Stimulated activated CD4-positive, alpha-beta T cell treated with anti-CD3 and anti-CD28 coated beads, Interleukin-15, amount 100 ng/mL, for 48 hours (primary cell): ENCODE results near the gene LNPEP.
"Not testable (repeated sequence)": the region's sequence is repeated elsewhere in the genome, so short reads cannot be mapped to it uniquely, and the experiment has no call there.

Source experiments
- DNase-seq, 2 donors: peaks; one replicate each; pipeline ENCODE4 v3.0.0-alpha.2; 2020; ENCODE audit warnings: low read depth in 2 of 2

LNPEP gene

DNA sequence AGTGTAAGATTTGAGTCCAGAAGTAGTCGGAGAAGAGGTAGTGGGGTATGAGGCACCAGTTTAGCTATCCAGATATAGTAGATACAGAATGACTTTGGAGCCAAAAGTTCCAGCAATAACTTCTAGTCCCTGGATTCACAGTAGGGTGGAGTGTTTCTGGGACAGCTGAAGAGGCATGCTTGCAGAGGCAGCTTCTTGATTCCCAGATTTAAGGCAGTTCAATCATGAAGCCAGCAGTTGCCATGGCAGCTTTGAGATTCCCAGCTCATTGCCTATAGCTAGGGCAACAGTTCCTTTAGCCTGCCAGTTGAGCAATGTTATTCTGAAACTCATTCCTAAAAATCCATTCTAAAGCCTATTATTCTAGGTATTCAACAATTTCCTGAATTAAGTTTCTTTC is 127.4 kb downstream of the LNPEP start:
- DNase-seq: no peak

DNA sequence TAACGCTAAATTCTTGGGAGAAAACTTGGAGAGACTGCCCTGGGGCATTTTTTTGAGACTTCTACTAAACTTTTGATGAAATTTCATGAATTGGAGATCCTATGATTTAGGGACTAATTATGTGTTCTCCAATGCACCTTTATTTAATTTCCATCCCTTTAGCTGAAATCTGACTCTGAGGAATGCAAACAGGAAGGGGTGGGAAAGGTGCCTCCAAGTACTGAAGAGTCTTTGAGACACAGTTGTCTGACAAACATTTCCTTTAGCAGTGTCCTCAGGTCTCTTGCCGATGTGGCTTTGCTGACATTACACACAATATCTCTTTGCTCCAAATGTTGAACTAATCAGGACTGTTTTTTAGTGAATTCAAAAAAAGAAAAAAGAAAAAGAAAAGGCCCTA is 129.6 kb downstream of the LNPEP start:
- no peak for DNase-seq

DNA sequence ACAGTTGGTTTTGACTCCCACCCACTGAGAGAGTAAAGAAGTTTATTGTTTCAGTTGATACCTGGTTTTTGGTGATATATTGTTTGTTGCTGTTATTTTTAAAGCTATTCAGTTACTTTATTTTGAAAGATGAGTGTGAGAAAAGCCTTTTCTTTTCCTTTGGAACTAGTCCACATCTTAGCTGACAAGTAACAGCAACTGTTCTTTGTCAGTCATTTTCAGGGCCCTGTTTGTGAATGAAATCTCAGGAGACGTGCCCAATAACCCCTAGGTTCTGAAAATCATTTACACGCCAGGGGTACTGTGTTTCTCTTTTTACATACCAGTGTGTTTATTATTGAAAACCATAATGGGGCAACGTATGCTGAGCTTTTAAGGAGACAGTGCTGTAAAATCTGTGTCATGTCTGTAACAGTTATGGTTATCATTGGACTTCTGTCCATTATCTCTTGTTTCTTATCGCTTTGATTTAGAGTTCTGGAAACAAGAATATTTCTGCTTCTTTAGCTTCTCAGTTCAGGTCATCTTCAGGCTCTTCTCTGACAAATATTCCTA is 131.5 kb downstream of the LNPEP start:
- no peak for DNase-seq

DNA sequence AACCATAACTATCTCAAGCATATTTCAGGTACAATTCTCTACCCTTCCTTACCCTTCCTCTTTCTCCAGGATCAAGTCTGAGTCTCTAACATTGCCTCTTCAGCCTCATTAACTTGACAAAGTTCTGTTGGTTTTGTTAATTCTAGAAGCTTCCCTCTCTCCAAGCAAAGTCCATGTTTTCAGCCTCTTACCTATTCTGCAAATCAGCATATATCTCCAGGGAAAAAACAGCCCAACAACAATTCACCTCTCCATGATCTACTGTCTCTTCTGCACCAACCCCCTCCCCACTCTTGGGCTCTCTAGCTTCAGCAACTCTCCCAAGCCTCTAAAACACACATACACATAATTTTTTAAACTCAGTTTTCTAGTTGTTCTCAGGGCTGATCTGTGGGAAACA is 134.4 kb downstream of the LNPEP start:
- DNase-seq: no peak

DNA sequence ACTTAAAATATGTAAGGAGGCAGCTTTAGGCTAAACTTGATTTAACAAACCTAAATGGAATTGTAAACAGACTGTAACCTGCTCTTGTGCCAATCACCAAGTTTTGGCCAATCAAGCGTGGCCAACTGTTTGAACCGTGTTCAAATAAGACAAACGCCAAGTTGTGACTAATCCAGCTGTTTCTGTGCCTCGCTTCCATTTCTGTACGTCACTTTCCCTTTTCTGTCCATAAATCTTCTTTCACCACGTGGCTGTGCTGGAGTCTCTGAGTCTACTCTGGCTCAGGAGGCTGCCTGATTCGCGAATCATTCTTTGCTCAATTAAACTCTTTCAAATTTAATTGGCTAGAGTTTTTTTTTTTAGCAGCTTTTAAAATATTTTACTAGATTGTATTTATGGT is 135.2 kb downstream of the LNPEP start:
- no peak for DNase-seq

DNA sequence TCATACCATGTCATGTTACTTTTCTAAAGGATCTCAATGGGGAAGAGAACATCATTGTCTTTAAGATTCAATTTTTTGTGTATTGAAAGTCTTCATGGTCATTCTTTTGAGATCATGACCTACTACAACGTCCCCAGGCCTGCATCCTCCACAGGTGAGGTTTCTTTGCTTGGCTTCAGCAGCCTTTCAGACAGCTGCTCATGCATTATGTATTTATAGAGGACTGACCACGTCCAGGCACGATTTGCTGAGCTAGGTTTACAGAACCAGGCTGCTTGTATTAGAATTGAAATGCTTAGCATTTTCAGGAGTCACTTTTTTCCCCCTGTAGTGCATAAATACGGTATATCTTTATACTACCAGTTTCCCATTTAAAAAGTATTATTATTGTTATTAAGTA is 136.1 kb downstream of the LNPEP start:
- no peak for DNase-seq

DNA sequence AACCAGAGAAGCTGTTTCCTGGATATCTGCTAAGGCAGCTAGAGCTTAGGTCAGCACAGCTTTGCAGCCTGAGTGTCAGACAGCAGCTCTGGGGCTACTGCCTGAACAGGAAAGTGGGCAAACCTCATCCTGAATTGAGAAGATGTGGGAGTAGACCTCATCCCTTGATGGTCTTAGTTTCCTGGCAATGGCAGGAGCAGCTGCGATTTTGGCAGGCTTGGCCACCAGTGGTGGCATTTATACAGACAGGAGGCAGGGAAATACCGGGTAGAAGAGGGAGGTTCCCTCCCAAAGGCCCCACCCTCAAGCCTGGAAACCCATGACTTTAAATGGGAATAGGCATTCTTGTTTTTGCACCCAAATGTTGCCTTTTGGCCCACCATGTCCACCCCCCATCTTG is 136.8 kb downstream of the LNPEP start:
- DNase-seq: no peak

DNA sequence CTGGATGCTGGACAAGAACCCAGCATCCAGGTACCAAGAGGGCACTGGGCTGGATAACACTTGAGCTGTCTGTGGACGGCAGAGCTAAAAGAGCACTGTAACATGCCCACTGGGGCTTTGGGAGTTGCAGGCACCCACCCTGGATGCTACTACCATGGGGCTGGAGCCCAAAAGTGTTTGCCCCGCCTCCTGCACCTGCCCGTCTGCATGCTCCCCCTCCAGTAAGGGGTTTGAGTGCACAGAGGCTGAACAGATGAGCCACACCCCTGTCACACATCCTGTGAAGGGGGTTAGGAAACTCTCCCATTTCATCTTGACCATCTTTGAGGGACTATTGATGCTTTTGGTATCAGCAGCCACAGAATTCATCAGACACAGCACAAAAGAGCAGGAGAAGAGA is 137.5 kb downstream of the LNPEP start:
- no peak for DNase-seq

DNA sequence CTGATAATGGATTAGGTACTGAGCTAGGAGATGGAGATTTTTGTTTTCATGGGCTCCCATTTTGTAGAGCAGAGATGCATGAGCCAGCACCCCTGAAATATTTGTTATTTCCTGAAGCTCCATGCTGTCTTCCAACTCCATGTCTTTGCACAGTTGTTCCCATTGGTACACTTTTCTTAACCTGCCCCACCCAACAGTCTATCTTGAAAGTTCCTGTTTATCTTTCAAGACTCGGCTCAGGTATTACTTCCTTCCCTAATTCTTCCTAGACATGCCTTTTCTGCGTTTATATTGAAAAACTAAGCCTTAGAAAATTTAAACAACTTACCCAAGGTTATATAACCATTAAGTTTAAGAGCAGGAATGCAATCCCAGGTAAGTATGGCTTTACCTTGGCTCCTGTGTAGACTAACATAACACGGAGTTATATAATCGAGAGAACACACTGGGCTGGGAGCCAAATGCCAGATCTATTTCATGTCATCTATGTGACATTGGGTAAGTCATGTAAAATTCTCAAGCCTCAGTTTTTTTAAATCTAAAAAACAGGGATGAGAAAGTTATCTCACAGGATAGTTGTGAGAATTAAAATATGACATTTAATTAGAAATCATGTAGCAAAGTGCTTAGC is 139.1 kb downstream of the LNPEP start:
- DNase-seq: no peak

DNA sequence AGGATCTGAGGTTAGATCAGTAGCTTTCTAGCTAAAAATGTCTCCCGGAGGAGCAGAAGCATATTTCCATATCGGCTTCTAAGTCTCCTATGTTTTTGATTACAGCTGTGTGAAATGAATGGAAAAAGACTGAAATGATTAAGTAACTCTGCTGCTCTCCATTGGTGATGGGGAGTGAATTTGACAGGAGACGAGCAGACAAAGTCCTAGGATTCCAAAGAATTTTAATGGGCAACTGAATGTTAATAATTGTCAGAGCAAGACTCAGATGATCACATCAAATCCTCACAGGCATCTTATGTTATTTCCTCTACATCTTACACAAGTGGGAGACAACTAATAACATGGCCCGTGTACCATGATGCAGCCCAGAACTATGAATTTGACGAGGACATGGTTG is 139.8 kb downstream of the LNPEP start:
- DNase-seq: no peak

DNA sequence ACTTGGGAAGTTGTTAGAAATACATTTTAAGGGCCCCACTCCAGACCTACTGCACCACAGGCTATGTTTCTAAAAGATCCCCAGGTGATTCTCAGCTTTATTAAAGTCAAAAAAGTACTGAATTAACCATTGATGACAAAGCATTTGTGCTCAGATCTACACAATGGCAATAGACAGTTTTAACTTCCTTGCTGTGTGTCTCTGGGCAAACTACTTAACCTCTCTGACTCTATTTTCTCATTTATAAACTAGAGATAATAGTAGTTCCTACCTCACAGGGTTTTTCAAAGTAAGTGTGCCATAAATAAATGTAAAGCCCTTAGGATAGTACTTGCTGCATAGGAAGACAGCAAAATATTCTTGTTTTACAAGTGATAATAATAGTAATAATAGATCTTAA is 140.2 kb downstream of the LNPEP start:
- no peak for DNase-seq

DNA sequence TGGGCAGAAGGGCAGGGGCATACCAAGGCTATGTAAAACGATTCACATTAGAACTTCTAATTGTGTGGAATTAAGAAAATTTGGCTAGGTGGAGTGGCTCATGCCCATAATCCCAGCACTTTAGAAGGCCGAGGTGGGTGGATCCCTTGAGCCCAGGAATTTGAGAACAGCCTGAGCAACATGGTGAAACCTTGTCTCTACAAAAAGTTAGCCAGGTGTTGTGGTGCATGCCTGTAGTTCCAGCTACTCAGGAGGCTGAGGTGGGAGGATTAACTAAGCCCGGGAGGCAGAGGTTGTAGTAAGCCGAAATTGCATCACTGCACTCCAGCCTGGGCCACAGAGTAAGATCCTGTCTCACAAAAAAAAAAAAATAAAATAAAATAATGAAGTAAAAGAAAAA is 141.4 kb downstream of the LNPEP start:
- DNase-seq: no peak

DNA sequence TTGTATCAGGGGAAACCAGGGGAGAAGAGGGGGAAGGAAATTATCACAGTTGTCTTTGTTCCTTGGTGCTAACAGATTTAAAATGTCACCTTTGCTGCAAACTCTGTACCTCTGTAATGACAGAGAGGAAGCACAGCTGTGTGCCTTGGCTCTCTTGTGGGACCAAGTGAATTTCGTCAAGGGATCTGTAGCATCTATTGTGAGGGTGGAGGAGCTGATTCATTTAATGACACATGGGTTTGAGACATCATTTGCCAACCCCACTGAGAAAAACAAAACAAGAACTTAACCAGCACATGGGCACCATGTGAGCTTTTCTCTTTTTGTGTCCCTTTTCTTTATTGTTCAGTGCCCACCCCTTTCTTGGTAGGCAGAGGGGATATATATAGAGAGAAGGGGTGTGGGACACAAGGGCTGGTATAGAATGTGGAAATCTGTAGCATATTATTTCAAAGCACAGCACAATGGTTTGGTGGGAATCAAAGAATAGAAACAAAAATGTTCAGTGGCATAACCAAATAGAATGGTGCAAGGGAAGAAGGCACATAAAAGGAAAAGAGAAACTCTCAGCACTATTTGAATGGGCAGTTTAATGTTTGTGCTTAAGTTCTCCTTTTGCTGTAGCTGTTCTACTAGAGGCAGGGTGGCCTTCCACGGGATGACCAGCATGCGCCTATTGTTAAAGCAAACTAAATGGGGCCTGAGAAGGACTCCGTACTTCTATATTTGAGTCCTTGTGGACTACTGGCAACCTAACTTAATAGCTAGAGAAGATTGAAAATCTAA is 143.3 kb downstream of the LNPEP start:
- no peak for DNase-seq

DNA sequence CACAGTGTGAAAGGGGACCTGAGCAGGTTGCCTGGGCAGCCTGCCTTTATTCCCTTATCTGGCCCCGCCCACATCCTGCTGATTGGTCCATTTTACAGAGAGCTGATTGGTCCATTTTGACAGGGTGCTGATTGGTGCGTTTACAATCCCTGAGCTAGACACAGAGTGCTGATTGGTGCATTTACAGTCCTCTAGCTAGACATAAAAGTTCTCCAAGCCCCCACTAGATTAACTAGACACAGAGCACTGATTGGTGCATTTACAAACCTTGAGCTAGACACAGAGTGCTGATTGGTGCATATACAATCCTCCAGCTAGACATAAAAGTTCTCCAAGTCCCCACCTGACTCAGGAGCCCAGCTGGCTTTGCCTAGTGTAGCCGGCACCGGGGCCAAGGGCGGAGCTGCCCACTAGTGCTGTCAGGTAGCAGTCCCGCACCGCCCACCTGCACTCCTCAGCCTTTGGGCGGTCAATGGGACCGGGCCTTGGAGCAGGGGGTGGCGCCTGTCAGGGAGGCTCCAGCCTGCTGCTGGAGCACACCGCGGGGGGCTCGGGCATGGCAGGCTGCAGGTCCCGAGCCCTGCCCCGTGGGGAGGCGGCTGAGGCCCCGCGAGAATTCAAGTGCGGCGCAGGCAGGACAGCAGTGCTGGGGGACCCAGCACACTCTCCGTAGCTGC is 149.0 kb downstream of the LNPEP start:
- not testable (repeated sequence) for DNase-seq

DNA sequence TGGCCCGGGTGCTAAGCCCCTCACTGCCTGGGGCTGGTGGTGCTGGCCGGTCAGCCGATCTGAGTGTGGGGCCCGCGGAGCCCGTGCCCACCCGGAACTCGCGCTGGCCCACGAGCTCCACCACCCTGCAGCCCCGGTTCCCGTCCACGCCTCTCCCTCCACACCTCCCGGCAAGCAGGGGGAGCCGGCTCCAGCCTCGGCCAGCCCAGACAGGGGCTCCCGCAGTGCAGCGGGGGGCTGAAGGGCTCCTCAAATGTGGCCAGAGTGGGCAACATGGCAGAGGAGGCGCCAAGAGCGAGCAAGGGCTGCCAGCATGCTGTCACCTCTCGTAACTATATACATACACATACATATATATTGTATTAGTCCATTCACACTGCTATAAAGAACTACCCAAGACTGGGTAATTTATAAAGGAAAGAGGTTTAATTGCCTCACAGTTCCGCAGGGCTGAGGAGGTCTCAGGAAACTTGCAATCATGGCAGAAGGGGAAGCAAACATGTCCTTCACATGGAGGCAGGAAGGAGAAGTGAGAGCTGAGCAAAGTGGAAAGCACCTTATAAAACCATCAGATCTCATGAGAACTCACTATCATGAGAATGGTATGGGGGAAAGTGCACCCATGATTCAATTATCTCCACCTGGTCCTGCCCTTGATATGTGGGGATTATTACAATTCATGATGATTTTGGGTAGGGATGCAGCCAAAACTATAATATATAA is 149.7 kb downstream of the LNPEP start:
- DNase-seq: no peak
